PC-9 (cell line): ENCODE measurements around the gene ZNF608. TPM values are rescaled to one million over a fixed set of nuclear protein-coding genes. Genes with fewer than 3 reads are reported as not detected.

Source experiments
- BruUV-seq: library from RNA; stranded (reverse); fragments of 400-500 nt; replicated peaks from 2 replicates; lab custom pipeline; 2021; lab: Mats Ljungman, UMichigan
- CTCF ChIA-PET: fragments of 300-600 bp; sonication (Branson Sonifier 250); formaldehyde crosslinking; loops from one replicate; lab custom pipeline; 2022; ENCODE audit warnings: antibody characterized with exemption; lab: Charles Lee
- POLR2A ChIA-PET: fragments of 300-600 bp; sonication (Branson Sonifier 250); formaldehyde crosslinking; loops from one replicate; lab custom pipeline; 2022; ENCODE audit warnings: antibody characterized with exemption; ENCODE audit not compliant: unreplicated experiment; lab: Charles Lee
- DNase-seq, 2 experiments: peaks; one replicate each; pipeline versions ENCODE4 v3.0.0 to v3.0.0-alpha.2; 2015 to 2022; ENCODE audit warnings: mixed read lengths in 1 of 2
- H2AFZ ChIP-seq: fragments of 200-600 bp; sonication (generic); 2 replicates; pipeline ENCODE4 v1.8.1; 2017; ENCODE audit warnings: antibody characterized with exemption
- H3F3A ChIP-seq: fragments of 200-600 bp; sonication (generic); 2 replicates; pipeline ENCODE4 v1.8.1; 2017; ENCODE audit warnings: antibody characterized with exemption, mild to moderate bottlenecking, low read depth; ENCODE audit not compliant: insufficient read depth
- H3K27ac ChIP-seq: fragments of 200-600 bp; sonication (generic); 2 replicates; pipeline ENCODE4 v1.6.1; 2016; ENCODE audit warnings: mixed run types
- H3K27me3 ChIP-seq: fragments of 200-600 bp; sonication (generic); 2 replicates; pipeline ENCODE4 v1.6.1; 2016; ENCODE audit warnings: low read depth, mixed run types; ENCODE audit not compliant: insufficient read depth
- H3K36me3 ChIP-seq: fragments of 200-600 bp; sonication (generic); 2 replicates; pipeline ENCODE4 v1.6.1; 2016; ENCODE audit warnings: low read depth, mixed run types
- H3K4me1 ChIP-seq: fragments of 200-600 bp; sonication (generic); replicated peaks from 2 replicates; pipeline ENCODE4 v1.6.1; 2016; ENCODE audit warnings: mixed run types; ENCODE audit not compliant: insufficient read depth
- H3K4me2 ChIP-seq: fragments of 200-600 bp; sonication (generic); 2 replicates; pipeline ENCODE4 v1.6.1; 2017; ENCODE audit warnings: mixed run types
- H3K4me3 ChIP-seq: fragments of 200-600 bp; sonication (generic); 2 replicates; pipeline ENCODE4 v1.6.1; 2016; ENCODE audit warnings: mixed run types
- H3K79me2 ChIP-seq: fragments of 200-600 bp; sonication (generic); 2 replicates; pipeline ENCODE4 v1.6.1; 2017; ENCODE audit warnings: low read depth, mixed run types
- H3K9me2 ChIP-seq: fragments of 200-600 bp; sonication (generic); 2 replicates; pipeline ENCODE4 v1.8.1; 2017; ENCODE audit warnings: mild to moderate bottlenecking; ENCODE audit not compliant: insufficient read depth
- H3K9me3 ChIP-seq: fragments of 200-600 bp; sonication (generic); 2 replicates; pipeline ENCODE4 v1.8.1; 2016; ENCODE audit warnings: low read depth; ENCODE audit not compliant: insufficient read depth
- H4K20me1 ChIP-seq: fragments of 200-600 bp; sonication (generic); 2 replicates; pipeline ENCODE4 v1.8.1; 2017; ENCODE audit not compliant: insufficient read depth
- CTCF ChIP-seq: fragments of 200-600 bp; sonication (generic); conservative IDR thresholded peaks from 2 replicates; pipeline ENCODE4 v1.6.1; 2017; ENCODE audit warnings: mixed run types, antibody characterized with exemption, mild to moderate bottlenecking, moderate library complexity
- EZH2 ChIP-seq: fragments of 200-600 bp; sonication (generic); IDR thresholded peaks from 2 replicates; pipeline ENCODE4 v1.8.0; 2017; ENCODE audit warnings: antibody characterized with exemption, low read depth
- intact Hi-C: fragments of 100-400 bp; cut with micrococcal nuclease; formaldehyde crosslinking; loops from one replicate; pipeline ENCODE4 v1.10.0; 2022; ENCODE audit not compliant: unreplicated experiment
- total RNA-seq: library from RNA; stranded (reverse); gene quantifications from 2 replicates; pipeline ENCODE4 v1.2.3, GENCODE V29; 2021

The ZNF608 gene
- total RNA-seq, 1 experiment from 2014 or later = 5.5 TPM

GRCh38 chr5:124747791-124748686, 1.6 kb upstream of the ZNF608 start:
- BruUV-seq = no TSS peak
- H3K9me2 ChIP-seq = no peaks in the 10 kb centered on the region
- TF ChIP-seq CTCF = no peak
- no peak for TF ChIP-seq EZH2
- no peaks in the 10 kb centered on the region for H4K20me1 ChIP-seq
- peak overlapping the region; percentile 68 for H3K4me2 ChIP-seq
- H3K9me3 ChIP-seq = no peaks in the 10 kb centered on the region; the same call in 1 of the 2 replicates
- H3F3A ChIP-seq = peaks cover 6% of the 10 kb centered on the region; the same call in 1 of the 2 replicates
- H3K36me3 ChIP-seq = no peaks in the 10 kb centered on the region
- peak overlapping the region; percentile 64; the same call in 1 of the 2 replicates for H2AFZ ChIP-seq
- no peaks in the 10 kb centered on the region for H3K27me3 ChIP-seq
- ChIA-PET POLR2A (interaction anchor here (0.6 to 0.7 kb wide), 3 partner anchors 203 to 583 kb away, joined by 3 to 16 read pairs (median 5); no protein-coding TSS in a partner anchor), CTCF (interaction anchor here (0.5 to 0.7 kb wide), 2 partner anchors 89 to 251 kb away, joined by 3 read pairs; no protein-coding TSS in a partner anchor)
- H3K27ac ChIP-seq = peak overlapping the region; percentile 49; the same call in 1 of the 2 replicates
- intact Hi-C loops = no loop called here
- H3K79me2 ChIP-seq = no peaks in the 10 kb centered on the region
- DNase-seq = no peak
- H3K4me1 ChIP-seq = peaks cover 6% of the 10 kb centered on the region
- H3K4me3 ChIP-seq = peak overlapping the region; percentile 48; the same call in 1 of the 2 replicates

DNA sequence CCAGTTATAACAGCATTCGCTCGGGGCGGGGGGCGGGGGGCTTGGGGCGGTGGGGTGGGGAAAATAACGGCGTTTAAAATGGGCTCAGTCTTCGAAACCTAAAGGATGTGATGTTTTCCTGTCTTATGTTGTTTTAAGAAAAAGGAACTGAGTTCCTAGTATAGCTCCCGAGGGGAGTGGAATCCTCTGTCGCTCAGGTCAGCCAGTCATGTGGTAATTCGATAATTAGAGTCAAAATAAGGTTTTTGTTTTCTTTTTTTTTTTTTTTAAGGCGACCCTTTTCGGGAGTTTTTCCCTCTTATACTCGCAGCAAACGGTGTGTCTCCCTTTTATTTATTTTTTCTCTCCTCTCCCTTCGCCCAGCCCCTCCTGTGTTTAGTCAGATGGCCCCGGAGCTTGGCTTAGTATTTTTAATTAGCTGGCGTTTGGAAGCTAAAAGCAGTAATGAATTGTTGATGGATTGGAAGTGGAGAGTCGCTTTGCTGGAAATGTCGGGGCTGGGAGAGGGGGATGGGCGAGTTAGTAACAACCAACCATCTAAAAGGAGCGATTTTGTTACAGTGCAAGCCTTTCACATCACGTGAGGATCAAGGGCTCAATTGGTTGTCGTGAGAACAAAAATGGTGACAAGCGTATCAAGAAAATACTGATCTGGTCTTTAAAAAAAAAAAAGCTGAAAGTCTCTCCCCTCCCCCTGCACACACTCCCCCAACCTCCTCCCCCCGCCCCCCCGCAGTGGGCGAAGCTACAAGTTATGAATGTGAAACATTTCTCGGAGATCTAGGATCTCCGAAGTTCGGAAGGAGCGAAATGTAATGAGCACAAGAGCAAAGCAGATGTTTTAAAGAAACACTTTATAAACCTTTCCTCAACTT, 714 bp upstream of the ZNF608 start:
- Histone ChIP-seq H3K9me2 (no peaks in the 10 kb centered on the region), H3K36me3 (no peaks in the 10 kb centered on the region), H3K4me3 (peak overlapping the region; percentile 48; the same call in 1 of the 2 replicates), H3K9me3 (no peaks in the 10 kb centered on the region), H2AFZ (peak overlapping the region; percentile 64), H3K4me2 (peak overlapping the region; percentile 68), H3K27me3 (no peaks in the 10 kb centered on the region), H4K20me1 (no peaks in the 10 kb centered on the region), H3K79me2 (no peaks in the 10 kb centered on the region), H3K4me1 (peaks cover 14% of the 10 kb centered on the region), H3K27ac (peak overlapping the region; percentile 49; the same call in 1 of the 2 replicates), H3F3A (peaks cover 6% of the 10 kb centered on the region; the same call in 1 of the 2 replicates)
- no TSS peak for BruUV-seq
- TF ChIP-seq EZH2 (no peak), CTCF (no peak)
- ChIA-PET POLR2A (interaction anchor here (0.8 to 0.9 kb wide), 2 partner anchors 86 to 243 kb away, joined by 7 to 29 read pairs; no protein-coding TSS in a partner anchor), CTCF (interaction anchor here (0.7 kb wide), 1 partner anchor 251 kb away, joined by 3 read pairs; no protein-coding TSS in a partner anchor)
- DNase-seq = peak; percentile 35 to 50
- intact Hi-C loops = no loop called here
